ENCODE results near the gene CACNA2D4. TPM values are rescaled to one million over a fixed set of nuclear protein-coding genes. Genes with fewer than 3 reads are reported as not detected.

Gene CACNA2D4
- total RNA-seq, 3 donors from 2014 or later = 3.9 to 9.3 (median 4.8) TPM

DNA sequence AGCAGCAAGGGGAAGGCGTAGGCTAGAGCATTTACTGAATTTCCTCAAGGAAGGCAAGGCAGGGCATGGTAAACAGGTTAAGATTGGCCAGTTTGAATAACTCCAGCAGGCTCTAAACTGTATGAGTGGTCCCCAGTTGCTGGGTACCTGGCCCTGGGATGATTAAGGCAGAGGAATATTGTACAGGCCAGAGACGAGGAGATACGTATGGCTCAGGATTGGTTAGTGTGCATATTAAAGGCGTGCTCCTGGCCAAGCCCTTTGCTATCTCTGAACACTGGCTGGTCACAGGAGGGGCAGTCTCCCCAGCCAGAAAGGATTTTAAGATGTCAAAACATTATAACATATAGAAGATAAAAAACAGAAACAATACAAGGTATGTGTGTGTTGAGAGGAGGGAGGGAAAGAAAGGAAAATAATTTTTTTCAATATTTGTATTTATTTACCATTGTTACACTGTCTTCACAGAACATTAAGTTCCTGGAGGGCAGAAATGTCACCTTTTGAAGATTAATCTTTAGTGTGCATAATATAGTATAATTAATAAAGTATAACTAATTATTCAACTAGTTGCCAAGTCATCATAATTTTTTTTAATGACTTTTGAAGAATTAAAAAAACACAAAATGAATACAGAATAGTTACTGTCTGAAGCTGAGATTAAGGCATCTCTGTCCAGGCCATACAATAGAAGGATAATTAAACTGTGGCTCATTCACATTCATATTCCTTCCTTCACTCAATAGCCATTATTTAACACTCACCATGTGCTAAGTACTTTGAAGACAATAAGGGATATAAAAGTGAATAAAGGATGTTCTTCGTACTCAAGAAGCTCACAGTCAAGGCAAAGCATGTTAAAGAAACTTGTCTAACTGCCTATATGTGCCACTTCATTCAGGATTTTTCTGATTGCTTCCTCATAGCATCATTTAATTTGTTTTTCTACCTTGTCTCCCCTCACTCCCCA, 43.9 kb upstream of the CACNA2D4 start:
- Histone ChIP-seq H3K4me3 (no peak overlapping the region), H3K4me1 (ENCODE audit: low read depth) (no peaks in the 10 kb centered on the region), H3K36me3 (ENCODE audit: low read depth) (no peaks in the 10 kb centered on the region), H3K9me3 (no peaks in the 10 kb centered on the region)
- ATAC-seq (no peak), DNase-seq (no peak)
- TF ChIP-seq, protein P1, sequence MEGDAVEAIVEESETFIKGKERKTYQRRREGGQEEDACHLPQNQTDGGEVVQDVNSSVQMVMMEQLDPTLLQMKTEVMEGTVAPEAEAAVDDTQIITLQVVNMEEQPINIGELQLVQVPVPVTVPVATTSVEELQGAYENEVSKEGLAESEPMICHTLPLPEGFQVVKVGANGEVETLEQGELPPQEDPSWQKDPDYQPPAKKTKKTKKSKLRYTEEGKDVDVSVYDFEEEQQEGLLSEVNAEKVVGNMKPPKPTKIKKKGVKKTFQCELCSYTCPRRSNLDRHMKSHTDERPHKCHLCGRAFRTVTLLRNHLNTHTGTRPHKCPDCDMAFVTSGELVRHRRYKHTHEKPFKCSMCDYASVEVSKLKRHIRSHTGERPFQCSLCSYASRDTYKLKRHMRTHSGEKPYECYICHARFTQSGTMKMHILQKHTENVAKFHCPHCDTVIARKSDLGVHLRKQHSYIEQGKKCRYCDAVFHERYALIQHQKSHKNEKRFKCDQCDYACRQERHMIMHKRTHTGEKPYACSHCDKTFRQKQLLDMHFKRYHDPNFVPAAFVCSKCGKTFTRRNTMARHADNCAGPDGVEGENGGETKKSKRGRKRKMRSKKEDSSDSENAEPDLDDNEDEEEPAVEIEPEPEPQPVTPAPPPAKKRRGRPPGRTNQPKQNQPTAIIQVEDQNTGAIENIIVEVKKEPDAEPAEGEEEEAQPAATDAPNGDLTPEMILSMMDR (IDR thresholded peaks at IDR 0.05) = no peak
- intact Hi-C loops (cut with DNase I, micrococcal nuclease) = no loop called here

DNA sequence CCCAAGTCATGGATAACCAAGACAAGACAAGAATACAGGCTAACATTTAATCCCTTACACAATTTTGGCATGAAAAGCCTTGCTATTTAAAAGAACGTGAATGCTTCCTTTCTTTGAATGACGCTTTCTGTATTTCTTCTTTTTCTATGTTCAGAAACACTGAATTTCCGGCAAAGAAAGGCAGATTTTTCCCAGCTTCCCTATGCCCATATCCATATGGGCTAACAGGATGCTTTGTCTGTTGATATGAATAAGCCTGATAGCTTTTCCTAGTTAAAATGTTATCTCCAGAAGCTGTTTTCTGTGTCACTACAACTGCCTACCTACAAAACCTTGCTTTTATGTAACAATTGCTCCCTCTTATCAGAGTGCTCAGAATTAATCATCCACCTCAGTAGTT, 38.3 kb upstream of the CACNA2D4 start:
- Histone ChIP-seq H3K9me3 (no peaks in the 10 kb centered on the region), H3K4me3 (no peak overlapping the region), H3K4me1 (ENCODE audit: low read depth) (no peaks in the 10 kb centered on the region), H3K36me3 (ENCODE audit: low read depth) (no peaks in the 10 kb centered on the region)
- DNase-seq (no peak), ATAC-seq (no peak)
- intact Hi-C loops (cut with DNase I, micrococcal nuclease) = no loop called here
- TF ChIP-seq, protein P1 (IDR thresholded peaks at IDR 0.05) = no peak

DNA sequence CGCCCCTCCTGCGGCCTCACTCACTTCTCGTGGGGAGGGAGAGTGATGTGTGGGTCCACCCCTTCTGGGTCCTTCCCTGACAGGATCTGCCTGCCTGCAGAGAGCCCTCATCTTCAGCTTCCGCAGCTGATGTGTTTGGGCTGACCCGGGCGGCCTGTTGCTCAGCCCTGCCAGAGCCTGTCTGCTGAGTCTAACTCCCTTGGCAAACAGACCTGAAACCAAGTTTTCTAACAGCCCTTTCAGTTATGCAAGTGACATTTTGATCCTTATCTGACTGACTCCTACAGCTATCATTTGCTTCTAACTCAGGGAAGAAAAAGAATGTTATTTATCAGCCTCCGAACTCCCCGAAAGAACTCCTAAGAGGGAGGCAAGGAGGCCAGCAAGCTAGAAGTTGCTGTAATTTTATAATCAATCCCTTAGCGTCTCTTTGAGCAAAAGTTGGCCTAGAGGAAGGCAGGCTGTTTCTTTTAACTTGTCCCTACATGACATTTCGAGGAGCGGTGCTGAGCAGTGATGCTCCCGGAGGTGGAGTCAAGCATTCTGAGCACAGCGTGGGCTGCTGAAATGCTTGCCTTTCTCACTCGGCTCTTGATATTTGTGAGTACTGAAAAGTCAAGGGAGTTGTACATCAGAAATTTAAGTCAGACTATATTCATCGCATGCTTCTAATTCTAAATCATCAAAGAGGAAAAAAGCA, 31.5 kb upstream of the CACNA2D4 start:
- intact Hi-C loops (cut with DNase I, micrococcal nuclease) = no loop called here
- ATAC-seq (peak; percentile 15), DNase-seq (no peak)
- TF ChIP-seq, protein P1 (IDR thresholded peaks at IDR 0.05) = no peak
- Histone ChIP-seq H3K9me3 (no peaks in the 10 kb centered on the region), H3K4me3 (no peak overlapping the region), H3K4me1 (ENCODE audit: low read depth) (no peaks in the 10 kb centered on the region), H3K36me3 (ENCODE audit: low read depth) (no peaks in the 10 kb centered on the region)

DNA sequence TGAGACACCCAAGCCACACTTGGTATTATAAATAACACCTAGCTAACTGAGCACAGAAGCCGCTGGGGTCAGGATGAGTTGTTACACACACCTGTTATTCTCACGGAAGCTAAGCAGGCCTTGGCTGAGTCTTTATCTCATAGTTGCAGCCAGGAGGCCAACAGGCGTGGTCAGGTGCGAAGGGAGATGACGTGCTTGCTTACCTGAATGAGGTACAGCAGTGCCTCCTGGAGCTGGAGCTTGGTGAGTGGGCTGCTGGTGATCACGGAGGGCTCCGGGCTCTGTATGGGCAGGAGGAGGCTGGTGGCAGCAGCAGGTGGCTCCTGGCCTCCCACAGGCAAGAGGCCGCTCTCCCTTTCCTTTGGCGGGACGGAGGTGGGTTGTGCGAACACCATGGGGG, 30.4 kb upstream of the CACNA2D4 start:
- Histone ChIP-seq H3K4me1 (ENCODE audit: low read depth) (no peaks in the 10 kb centered on the region), H3K4me3 (no peak overlapping the region), H3K9me3 (no peaks in the 10 kb centered on the region), H3K36me3 (ENCODE audit: low read depth) (no peaks in the 10 kb centered on the region)
- peak; percentile 79 for ATAC-seq
- TF ChIP-seq, protein P1 (IDR thresholded peaks at IDR 0.05) = no peak
- DNase-seq = peak in 1 of 3 donors; percentile 38
- intact Hi-C loops (cut with DNase I, micrococcal nuclease) = no loop called here

DNA sequence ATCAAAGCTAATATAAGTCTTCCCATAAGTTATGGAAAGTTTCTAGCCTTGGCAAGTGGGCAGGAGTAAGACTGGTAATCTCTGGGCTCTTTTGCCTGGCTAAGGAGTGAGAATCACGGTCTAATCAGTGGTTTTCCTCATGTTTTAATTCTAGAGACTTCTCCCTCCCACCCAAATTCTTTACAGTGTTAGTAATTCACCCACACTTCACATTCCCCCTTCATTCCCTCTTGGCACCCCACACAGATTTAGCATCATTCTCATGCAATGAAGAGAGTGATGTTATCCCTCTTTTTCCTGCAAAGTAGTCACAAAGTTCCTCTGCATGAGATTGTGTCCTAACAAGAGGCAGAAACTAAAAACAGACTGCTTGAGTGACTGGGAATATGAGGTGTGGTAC, 28.6 kb upstream of the CACNA2D4 start:
- Histone ChIP-seq H3K9me3 (no peaks in the 10 kb centered on the region), H3K36me3 (ENCODE audit: low read depth) (no peaks in the 10 kb centered on the region), H3K4me1 (ENCODE audit: low read depth) (no peaks in the 10 kb centered on the region), H3K4me3 (no peak overlapping the region)
- intact Hi-C loops (cut with DNase I, micrococcal nuclease) = no loop called here
- no peak for DNase-seq
- ATAC-seq = no peak
- TF ChIP-seq, protein P1 (IDR thresholded peaks at IDR 0.05) = no peak
